ENCODE results near the gene ZDHHC9.

ZDHHC9 gene

DNA sequence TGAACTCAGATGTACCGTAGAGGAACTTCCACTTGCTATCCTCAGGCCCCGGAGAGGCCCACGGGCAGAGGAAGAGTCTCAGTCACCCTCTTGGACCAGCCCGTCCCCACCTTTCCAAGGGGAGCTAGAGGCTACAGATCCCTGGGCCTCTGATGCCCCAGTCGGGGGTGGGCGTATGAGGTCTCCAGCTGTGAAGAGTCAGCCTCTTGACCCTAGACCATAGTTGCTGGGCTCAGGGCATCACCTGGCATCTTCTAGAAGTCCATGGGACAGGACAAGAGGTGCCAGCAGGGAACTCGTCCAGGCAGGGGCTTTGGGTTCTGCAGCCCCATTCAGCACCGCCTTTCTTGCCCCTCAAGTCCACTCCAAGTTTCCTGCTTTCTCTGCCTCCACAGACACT, 52.4 kb downstream of the ZDHHC9 start:
- TF ChIP-seq, protein P1, sequence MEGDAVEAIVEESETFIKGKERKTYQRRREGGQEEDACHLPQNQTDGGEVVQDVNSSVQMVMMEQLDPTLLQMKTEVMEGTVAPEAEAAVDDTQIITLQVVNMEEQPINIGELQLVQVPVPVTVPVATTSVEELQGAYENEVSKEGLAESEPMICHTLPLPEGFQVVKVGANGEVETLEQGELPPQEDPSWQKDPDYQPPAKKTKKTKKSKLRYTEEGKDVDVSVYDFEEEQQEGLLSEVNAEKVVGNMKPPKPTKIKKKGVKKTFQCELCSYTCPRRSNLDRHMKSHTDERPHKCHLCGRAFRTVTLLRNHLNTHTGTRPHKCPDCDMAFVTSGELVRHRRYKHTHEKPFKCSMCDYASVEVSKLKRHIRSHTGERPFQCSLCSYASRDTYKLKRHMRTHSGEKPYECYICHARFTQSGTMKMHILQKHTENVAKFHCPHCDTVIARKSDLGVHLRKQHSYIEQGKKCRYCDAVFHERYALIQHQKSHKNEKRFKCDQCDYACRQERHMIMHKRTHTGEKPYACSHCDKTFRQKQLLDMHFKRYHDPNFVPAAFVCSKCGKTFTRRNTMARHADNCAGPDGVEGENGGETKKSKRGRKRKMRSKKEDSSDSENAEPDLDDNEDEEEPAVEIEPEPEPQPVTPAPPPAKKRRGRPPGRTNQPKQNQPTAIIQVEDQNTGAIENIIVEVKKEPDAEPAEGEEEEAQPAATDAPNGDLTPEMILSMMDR (IDR thresholded peaks at IDR 0.05; ENCODE audit: extremely low read depth, missing control alignments), result no peak
- DNase-seq (ENCODE audit: low spot score), result no peak

DNA sequence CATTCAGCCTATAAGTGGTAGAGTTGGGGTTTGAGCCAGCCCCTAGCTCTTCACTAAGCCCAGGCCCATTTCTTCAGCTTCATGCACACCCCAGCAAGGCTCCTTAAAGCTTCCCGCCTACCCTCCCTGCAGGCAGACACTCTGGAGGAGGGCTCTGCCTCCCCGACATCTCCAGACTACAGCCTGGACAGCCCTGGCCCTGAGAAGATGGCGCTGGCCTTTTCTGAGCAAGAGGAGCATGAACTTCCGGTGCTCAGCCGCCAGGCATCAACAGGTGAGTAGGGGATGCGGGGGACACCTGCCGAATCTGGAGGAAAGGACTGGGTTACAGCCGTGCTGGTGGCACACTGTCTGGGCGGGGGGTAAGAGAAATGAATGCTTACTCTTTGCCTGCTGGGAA, 52.9 kb downstream of the ZDHHC9 start:
- TF ChIP-seq, protein P1 (IDR thresholded peaks at IDR 0.05; ENCODE audit: extremely low read depth, missing control alignments), result no peak
- DNase-seq (ENCODE audit: low spot score), result no peak

DNA sequence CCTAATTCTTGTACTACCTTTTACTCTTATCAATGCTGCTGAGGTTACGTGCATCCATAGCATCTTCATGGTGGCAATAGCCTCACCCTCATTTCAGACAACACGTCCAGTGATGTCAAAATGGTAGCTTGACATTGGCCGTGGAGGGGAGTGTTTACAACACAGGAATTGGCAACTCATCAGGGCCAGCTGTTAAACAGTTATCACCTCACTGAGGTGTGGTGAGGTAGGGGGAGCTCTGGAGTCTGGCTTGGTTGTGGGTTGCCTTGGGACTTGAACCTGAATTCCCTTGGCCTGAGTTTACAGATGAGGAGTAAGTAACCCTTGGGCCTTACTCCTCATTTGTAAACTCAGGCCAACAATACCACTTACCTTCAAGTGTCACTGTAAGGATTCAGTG, 53.5 kb downstream of the ZDHHC9 start:
- DNase-seq (ENCODE audit: low spot score), result no peak
- TF ChIP-seq, protein P1 (IDR thresholded peaks at IDR 0.05; ENCODE audit: extremely low read depth, missing control alignments), result no peak

DNA sequence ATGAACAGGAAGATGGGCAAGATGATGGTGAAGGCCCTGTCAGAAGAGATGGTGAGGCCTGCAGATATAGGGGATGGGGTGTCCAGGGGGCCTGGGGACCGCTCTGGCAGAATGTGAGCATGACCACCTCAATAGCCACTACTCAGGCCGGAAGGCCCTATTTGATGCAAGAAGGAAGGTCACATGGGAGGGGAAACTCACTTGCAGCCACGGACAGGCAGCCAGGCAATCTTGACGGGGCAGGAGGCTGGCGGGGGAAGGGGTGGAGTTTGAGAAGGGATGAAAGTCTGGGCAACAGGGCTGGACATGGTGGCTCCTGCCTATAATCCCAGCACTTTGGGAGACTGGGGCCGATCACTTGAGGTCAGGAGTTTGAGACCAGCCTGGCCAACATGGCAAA, 55.2 kb downstream of the ZDHHC9 start:
- TF ChIP-seq, protein P1 (IDR thresholded peaks at IDR 0.05; ENCODE audit: extremely low read depth, missing control alignments), result no peak
- DNase-seq (ENCODE audit: low spot score), result no peak

DNA sequence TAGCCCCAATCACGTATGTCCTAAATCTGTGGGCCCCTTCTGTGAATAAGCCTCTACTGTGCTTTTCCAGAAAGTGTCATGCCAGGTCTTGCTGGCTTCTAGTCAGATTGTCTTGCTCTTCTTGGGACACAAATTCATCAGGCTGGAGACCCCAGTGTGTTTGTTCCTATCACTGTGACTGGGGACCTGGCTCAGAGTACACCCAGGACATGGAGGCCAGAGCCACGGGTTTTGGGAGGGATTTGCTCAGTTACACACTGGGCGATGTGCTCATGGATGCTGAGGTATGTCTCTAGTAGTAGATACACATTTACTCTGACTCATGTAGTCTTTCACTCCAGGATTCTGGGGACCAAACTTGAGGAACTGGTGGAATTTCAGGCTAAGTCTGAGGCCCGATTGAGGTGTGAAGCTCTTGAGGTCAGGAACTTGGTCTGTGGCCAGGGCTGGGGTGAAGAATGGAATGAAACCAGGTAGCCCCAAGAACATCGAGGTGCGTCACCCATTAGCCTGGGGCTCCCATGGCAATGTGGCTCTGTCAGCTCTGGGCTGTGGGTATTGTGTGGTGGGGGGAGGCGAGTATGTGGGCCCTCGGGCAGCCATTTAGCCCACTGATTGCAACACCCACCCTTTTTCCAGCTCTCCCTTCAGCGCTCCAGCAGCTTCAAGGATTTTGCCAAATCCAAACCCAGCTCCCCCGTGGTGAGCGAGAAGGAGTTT, 56.2 kb downstream of the ZDHHC9 start:
- DNase-seq (ENCODE audit: low spot score), result no peak
- TF ChIP-seq, protein P1 (IDR thresholded peaks at IDR 0.05; ENCODE audit: extremely low read depth, missing control alignments), result no peak

DNA sequence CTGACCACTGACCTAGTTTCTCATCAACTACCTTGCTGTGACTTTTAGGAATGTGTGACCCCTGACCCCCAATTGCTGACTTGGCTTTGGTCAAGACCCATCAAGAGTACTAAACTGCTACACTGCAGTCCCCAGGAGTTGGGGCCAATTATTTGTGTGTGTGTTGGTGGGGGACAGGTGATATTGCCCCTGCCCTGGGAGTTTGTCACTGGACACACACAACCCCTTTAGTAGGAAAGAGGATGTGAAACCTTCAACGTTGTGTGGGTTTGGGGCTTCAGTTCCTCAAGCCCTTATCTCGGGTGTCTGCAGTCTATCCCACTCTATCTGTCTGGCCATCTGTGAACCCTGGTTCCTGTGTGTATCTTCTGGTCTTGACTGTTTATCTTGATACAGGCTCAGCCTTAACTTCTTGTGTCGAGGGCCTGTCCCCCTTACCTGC, 57.5 kb downstream of the ZDHHC9 start:
- DNase-seq (ENCODE audit: low spot score), result peak; percentile 60
- TF ChIP-seq, protein P1 (IDR thresholded peaks at IDR 0.05; ENCODE audit: extremely low read depth, missing control alignments), result no peak

DNA sequence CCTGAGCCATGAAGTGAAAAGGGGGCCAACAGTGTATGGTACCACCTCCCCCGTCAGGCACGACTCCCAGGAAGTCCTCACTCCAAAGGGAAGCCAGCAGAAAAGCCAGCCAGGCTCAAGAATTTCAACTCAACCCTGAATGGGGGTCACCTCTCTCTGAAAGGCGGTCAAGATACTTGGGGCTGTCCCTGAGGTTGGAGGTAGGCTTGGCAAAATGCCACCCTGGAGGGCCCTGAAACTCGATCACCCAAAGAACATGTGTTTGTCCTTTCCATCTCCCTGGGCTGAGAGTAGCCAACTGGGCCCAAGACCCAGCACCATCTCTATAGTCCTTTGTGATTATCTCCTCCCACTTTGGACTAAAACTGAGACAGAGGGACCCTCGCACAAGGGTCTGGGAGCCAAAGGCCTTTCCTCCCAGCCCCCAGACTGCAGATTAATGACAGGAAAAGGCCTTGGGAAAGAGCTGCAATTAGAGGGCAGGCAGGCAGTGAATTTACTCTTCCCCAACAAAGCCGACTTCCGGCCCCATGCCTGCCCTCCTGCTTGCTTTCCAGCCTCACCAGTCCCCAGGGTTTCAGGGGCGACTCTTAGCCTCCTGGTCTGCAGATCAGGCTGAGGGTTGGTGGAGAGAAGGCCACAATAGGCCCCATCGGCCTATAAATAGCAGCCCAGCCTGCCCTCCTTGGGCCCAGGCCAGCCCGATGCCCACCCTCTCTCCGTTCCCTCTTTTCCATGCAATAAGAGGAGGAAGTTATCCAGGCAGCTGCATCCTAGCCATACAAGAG, 58.3 kb downstream of the ZDHHC9 start:
- DNase-seq (ENCODE audit: low spot score), result no peak
- TF ChIP-seq, protein P1 (IDR thresholded peaks at IDR 0.05; ENCODE audit: extremely low read depth, missing control alignments), result no peak

Data from GM20000 (cell line).